Activated gamma-delta T cell treated with Interleukin-2 at 50 U/mL for 16 hours (primary cell): ENCODE measurements around the gene ADAMTSL3.

Experiments
- DNase-seq: peaks from one replicate; pipeline ENCODE4 v3.0.0-alpha.2; 2020

ADAMTSL3 gene

DNA sequence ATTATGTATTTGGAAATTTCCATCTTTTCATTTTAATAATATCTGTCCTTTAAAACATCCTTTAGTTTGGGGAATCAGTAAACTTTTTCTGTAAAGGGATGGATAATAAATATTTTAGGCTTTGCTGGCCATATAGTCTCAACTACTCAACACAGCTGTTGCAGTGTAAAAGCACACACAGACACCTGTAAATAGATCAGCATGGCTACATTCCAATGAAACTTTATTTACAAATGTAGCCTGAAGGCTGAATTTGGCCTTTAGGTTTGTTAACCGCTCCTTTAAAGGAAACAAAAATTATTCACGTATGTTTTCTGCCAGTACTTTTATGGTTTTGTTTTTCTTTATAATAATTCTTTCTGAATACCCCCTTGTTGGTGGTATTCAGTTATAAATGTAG lies 184.8 kb downstream of the ADAMTSL3 start:
- no peak for DNase-seq

DNA sequence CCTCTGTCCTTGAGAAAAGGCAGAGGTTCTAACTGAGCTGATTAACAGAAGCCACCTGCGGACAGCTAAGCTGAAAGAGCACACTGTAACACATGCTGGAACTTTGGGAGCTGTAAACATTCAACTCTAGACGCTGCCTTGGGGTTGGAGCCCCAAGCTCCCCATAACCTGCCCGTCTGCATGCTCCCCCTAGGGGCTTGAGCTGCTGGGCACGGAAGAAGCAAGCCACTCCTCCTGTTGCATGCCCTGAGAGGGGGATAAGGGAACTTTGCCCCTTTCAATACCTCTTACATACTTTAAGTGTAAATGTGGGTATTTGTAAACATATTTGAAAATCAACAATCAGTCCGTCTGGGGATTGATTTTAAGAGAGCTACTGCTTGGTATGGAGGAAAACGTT lies 188.4 kb downstream of the ADAMTSL3 start:
- no peak for DNase-seq

DNA sequence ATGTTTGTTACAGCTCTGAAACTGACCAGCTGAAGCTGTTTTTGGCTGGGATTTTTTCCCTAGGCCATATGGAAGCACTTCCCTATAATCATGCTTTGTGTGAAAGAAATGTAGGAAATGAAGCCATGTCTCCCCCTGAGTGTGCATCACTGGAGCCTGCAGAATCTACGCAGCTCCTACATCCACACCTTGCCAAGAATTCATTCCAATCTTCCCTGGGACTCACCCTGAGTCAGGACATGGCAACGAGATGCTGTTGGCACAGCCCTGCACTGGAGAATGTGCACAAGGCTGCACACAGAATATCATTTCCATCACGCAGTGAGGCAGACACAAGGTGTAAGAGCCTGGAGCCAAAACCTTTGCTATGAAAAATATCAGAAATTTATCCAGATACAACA lies 189.5 kb downstream of the ADAMTSL3 start:
- no peak for DNase-seq

DNA sequence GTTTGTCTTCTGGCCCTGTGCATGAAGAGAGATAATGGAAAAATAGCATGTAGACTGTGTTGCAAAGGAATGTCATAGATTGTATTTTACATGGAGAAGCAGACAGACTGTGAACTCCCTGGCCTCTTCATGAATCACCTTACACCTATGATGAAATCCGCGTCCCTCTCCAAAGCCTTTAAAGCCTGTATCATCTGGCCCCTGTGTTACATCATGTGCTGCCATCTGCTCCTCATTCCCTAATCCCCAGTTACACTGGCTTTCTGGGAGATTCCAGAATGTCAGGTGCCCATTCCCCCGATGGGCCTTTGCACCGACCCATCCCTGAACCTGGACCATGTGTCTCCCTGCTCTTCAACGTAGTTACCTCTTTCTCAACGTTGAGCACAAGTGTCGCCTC lies 190.8 kb downstream of the ADAMTSL3 start:
- DNase-seq, result no peak

DNA sequence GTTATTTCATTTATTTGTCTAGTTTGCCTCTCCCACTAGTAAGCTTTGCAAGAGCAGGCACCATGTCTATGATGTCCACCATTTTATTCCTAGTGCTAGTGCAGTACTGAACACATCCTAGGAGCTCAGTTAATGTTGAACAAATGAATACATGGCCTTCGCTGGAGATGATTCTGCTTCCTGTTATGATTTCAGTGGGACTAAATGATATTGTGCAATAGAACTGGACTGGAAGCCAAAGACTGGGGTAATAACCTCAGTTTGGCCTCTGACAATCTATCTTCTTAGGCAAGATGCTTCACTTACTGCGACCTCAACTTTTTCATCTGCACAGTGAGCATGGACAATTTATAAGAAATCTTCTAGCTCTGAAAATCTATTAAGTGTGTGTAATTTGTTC lies 191.3 kb downstream of the ADAMTSL3 start:
- no peak for DNase-seq

DNA sequence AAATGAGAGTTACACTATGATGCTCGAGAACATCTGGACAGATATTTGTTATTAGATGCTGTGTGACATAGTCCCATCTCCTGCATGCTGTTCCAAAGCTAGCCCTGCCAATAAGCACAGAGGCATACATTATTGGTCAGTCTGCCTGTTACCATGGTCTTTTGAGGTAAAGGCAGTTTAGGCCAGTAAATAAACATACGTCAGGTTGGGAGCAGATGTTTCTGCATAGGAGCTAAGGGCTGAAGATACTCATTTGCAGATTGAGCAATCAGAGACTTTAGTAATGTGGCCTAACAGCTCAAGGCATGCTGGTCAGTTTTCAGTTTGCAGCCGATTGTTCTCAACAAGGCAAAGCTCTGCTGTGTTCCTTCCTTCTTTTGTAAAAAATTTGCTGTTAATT lies 192.9 kb downstream of the ADAMTSL3 start:
- DNase-seq, result no peak

DNA sequence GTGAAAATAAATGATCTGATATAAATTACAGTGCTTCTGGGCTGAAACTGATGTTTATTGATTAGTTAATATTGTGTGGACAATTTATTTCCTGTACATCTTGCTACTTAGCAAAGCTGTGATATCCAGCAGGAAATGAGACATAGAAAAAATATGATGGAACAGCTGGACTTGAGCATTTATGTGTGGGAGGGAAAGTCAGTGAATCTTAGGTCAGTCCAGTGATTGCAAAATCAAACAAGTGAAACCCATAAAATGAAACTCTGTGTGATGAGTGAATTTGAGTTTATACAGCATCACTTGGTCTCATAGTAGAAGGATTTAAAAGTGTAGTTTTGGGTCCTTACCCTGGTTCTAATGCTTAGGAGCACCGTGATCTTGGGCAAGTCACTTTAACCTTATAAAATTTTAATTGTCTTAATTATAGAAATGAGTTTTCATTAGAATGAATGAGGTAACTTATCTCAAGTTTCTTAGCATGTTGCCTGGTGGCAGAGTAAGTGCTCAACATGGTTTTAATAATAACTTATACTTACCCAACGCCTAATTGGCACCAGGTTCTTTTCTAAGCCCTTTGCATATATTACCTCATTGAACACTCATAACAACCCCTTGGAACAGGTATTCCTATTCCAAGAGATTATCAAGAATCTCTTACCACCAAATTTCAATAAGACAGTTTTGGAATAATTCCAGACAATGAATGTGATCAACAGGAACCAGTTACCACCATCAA lies 194.6 kb downstream of the ADAMTSL3 start:
- DNase-seq, result no peak

DNA sequence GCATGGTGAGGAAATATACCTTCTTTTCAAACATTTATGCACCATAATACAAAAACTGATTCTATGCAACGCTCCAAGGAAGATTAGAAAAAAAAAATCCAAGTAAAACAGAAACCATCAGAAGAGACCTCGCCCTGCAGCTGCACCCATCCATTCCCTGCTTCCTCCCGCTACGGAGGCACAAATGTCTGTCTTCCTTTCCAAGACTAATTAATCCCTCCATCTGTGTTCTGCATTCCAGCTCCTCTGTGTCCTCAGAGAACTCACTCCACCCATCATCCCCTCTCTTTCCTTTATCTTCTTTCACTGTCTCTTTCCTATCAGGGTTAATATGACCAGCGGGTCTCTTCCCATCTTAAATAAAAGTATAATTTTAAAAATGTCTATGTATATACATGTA lies 196.1 kb downstream of the ADAMTSL3 start:
- no peak for DNase-seq

DNA sequence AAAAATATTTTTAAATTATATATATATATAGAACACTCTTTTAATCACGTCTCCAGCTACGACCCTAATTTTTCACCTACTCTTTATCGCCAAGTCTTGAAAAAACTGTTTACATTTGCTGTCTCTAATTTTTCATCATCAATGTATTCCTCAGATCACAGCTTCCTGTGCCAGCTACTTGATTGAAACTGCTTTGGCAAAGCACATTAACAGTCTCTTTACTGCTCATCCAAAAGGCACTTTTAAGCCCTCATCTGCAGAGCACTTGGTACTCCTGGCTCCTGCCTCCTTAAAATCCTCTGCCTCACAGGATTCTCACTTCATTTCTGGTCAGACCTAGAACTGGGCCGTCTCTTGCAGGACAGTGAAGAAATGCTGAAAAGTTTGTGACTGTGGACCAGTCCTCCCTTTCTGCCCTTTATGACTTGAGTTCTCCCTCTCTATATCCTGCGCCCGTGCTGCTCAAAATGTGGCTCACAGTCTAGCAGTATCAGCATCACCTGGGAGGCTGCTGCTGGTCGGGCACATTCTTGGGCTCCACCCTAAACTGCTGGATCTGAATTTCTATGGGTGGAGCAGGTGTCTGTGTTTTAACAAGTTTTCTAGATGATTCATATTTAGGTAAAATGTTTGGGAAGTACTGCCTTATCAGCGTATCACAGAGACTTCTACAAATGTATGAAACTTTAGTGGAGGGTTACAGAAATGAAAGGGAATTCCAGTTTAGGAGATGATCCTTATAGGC lies 196.8 kb downstream of the ADAMTSL3 start:
- DNase-seq, result no peak

DNA sequence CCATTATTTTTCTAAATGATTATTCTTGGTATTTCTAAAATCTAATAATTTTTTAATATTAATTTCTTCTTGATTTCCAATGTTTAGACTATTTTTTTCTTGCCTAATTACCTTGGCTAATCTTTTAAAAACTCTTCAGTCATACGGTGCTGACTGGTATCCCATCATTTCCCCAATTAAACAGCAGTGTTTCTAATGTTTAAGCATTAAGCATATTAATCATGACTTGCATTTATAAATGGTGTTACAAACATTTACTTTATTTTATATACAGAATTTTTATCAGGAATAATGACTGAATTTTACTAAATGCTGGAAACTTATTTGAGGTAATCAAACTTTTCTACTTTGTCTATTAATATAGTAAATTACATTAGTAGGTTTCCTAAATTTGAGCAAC lies 199.3 kb downstream of the ADAMTSL3 start:
- no peak for DNase-seq

DNA sequence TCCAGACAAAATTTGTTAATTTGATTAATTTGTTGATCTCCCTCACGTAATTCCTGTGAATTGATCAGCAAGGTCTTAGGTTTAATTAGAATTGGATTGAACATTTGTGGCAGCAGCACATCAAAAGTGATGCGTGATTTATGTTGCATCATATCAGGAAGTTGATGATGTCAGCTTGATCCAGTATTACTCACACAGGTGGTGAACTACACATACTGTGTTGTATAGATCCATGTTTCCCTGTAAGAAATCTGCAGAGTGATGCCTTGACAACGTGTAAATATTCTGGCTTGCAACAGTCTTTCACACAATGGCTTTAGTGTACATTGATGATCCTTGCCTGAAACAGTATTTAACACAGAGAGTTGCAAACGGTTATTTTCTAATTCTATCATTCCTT lies 200.4 kb downstream of the ADAMTSL3 start:
- DNase-seq, result no peak

DNA sequence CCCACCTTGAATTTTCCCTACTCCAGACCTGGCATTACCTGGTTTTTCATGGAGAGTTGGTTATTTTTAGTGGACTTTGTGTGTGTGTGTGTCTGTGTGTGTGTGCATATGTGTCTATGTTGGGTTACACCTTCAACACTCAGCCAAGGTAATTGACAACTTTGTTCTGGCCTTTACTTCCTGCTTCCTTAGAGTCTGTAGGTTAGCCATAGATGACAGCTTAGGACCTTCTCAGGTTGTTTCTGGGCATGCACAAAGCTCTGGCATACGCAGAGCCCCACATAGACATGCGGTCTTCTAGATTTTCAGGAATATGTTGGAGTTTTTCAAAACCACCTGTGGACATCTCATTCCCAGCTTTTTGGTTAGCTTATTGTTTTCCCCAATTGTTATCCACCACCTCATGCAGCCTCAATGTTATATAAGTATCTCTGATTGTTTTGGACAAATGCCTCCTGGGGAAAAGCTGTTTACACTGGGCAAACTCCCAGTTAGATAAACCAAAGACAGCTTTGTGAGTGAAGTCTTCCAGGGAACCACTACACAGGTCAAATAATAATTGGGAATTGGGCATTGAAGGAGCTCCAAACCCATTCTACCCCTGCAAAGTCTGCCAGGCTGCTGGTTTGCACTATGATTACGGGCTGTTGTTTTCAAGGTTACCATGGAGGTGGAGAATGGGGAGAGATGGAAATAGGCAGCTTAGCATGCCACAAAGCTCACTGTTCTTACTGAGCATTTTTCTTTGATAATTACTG lies 201.2 kb downstream of the ADAMTSL3 start:
- DNase-seq, result no peak

DNA sequence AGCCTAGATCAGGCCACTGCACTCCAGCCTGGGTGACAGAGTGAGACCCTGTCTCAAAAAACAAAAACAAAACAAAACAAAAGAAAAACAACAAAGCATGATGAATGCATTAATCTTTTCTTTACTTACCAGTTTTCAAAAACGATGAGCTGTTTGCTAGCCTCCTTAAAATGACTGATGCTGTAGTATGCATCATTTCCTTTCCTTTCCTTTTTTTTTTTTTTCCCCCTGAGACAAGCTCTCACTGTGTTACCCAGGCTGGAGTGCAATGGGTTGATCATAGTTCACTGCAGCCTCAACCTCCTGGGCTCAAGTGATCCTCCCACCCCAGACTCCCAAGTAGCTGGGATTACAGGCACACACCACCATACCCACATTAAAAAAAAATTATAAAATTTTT lies 202.0 kb downstream of the ADAMTSL3 start:
- DNase-seq, result no peak

DNA sequence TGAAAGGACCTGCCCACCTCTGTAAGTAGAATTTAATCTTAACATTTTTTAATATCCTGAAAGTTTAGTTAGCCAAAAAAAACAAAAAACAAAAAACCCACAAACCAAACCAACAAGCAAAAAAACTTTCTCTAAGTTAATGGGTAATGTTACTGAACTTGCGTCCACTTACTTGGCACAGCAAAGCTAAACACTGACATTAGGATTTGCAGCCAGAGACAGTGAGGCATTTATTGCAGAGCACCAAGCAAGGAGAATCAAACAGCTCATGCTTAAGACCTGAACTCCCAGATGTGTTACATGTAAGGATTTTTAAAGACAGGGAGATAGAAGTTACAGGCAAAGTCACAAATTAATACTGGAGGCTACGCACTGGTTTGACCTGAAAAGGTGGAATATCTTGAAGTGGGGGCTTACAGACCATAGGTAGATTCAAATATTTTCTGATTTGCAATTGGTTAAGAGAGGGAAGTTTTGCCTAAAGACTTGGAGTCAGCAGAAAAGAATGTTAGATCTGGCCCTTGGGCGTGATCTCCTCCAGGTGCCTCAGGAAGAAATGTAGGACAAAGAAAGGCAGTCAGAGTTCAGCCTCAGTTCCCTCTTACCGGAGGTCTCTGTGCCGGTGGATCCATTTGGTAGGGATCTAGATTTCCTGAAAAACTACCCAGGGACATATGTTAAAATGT lies 205.0 kb downstream of the ADAMTSL3 start:
- DNase-seq, result no peak

DNA sequence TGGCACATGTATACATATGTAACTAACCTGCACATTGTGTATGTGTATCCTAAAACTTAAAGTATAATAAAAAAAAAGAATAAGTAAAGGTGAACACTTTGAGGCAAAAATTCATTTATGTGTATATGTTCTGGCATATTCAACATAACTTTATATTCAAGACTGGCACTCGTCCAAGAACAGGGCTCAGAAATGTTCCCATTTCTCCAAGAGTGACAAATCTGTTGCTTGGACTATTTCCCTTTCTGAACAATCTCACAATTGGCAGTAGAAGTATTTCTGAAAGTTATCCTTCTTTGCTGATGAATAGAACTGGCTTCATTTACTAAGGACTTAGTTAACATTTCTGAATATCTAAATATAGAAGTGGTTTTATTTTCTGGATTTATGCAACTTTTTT lies 212.8 kb downstream of the ADAMTSL3 start:
- DNase-seq, result no peak

DNA sequence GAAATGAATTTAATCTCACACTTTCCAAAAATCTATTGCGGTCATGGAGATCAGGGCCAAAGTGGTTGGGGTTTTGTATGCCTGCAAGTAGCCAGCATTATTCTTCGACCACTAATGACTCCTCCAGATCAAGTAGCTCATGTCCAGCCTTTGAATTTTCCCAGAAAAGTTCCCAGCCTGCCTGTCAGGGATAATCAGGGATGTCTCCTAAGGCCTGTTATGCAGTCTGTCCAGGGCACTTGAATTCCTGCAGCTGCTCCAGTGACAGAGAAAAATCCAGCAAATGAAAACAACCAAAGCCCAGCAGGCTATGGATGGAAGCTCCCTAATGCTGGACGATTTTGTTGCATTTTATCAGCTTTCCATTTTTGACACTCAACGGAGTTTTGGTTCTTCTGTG lies 215.4 kb downstream of the ADAMTSL3 start:
- DNase-seq, result no peak

DNA sequence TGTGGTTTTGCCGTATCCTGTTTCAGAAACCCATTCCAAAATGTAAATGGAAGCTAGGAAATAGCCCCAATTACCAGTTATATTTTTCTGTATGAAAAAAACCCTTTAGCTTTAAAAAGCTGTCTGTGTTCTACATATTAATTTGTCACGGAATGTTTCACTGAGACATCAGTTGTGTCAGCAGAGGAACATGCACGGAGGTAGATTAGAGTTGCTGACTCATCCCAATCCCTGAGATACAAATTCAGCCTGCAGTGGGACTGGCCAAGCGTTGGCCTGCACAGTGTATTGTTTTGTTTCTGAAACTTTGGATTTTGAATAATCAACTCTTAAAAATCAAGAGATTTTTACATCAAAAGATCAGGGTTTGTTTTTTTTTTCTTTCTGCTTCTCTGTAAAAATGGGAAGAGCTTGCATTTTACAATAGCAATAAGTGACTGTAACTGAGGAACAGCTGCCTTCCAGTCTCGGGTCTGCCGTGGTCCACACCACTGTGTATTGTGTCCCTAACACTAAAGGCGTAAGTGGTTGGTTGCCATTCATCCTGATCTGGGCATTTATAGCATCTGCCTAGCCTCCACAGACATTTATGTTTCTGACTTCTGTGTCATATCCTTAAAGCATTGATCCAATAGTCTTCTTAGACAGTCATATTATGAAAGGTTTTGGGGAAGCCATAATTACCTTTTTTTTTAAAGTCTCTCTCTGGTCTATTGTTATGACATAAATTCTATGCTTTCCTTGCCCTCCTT lies 218.1 kb downstream of the ADAMTSL3 start:
- DNase-seq, result no peak

DNA sequence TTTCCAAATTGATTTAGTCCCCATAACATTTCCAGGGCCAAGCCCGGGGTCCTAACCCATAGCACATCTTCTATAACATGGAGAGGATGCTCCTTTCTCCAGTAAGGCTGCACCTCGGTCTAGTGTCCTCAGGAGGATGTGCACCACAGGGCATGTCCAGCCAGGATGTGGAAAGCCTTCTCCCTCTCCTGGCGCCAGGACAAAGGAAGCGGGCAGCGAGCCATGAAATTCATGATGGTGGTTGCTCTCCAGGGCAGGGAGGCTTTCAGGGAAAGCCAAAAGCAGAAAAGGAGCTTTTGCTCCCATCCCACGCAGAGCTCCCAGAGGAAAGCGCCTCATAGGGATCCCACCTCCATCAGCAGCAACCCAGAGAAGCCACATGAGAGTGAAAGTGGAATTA lies 220.0 kb downstream of the ADAMTSL3 start:
- DNase-seq, result no peak

DNA sequence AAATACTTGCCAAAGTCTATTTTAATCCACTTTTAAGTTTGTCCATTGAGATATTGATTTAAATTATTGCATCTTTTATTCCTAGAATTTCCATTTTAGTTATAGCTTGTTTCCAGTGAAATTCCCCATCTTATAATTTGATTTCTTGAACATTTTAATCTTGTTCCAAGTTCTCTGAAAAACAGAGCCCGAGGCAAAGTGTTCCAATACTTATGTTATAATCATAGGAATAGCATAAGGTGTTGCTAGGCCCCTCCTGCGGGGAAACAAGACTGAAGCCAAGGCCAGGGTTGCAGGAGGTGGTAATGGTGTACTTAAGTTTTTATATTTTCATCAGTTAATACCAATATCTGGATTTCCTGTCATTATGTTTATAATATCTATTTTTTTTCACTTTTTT lies 226.6 kb downstream of the ADAMTSL3 start:
- DNase-seq, result no peak

DNA sequence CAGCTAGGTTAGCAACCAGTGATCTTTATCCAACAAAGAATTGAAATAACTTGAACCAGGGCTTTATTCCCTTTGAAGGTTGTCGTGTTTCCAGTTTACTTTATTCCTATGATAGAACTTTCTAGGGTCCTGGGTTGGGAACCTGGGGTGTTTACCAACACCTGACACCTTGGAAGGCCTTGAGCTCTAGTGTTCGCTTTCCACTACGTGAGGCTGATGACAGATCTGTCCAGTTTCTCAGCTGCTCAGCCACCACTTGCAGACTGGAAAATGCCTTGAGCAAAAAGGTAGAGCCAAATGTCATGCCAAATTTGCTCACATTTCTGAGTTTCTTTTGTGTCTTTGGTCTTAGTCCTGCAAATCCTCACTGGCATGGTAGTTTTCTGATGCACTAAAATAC lies 227.2 kb downstream of the ADAMTSL3 start:
- DNase-seq, result no peak

DNA sequence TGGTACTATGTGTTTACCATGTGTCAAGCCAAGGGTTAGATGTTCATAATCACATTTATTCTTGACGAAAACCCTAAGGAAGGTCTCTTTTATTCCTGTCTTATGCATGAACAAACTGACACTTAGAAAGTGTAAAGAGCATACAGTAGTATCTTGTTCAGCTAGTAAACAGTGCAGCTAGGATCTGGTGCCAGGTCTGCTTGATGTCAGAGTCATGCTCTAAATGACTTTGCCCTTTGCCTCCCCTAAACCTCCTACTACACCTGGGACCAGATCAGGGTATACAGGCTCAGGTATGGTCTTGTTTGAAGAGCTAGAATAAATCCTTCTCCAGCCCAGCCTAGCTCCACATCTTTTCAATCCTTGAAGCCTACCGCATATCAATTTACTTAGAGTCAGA lies 232.4 kb downstream of the ADAMTSL3 start:
- no peak for DNase-seq

DNA sequence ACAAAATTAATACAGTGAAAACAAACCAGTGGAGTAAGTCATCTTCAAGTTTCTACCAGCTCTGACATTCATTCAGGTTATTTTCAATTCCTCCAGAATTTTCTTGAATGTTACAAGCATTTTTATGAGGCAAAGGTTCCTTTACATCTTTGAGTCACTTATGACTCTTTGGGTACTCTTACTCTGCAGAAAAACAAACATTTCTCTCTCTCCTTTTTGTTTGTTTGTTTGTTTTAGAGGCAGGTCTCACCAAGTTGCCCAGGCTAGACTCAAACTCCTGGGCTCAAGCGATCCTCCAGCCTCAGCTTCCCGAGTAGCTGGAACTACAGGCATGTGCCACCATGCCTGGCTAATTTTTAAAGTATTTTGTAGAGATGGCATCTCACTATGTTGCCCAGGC lies 233.5 kb downstream of the ADAMTSL3 start:
- no peak for DNase-seq

DNA sequence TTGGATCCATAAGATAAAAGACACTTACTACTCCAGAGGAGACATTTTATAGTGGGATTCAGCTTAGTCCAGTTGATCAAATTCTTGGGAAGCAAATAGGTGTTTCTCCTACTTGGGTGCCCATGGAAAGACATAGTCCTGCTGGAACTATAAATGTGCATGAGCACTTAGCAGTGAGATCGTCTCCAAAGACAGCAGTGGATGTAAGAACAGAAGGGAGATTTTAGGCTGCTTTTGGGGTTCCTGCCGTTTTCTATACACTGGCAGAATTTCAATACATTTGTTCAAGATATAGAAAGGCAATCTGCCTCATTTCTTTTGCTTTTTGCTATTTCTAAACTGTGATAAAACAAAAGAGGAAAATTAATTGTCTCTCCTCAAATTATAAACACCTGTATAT lies 234.0 kb downstream of the ADAMTSL3 start:
- no peak for DNase-seq
